COR-L47 (cell line): ENCODE measurements around the gene ARFGAP1.
A peak's percentile ranks its signal among the peaks of the same experiment; 100 is the strongest.

ENCODE experiments used
- DNase-seq: peaks from one replicate; lab custom pipeline; 2025; lab: John Stamatoyannopoulos, UW

The ARFGAP1 gene

DNA sequence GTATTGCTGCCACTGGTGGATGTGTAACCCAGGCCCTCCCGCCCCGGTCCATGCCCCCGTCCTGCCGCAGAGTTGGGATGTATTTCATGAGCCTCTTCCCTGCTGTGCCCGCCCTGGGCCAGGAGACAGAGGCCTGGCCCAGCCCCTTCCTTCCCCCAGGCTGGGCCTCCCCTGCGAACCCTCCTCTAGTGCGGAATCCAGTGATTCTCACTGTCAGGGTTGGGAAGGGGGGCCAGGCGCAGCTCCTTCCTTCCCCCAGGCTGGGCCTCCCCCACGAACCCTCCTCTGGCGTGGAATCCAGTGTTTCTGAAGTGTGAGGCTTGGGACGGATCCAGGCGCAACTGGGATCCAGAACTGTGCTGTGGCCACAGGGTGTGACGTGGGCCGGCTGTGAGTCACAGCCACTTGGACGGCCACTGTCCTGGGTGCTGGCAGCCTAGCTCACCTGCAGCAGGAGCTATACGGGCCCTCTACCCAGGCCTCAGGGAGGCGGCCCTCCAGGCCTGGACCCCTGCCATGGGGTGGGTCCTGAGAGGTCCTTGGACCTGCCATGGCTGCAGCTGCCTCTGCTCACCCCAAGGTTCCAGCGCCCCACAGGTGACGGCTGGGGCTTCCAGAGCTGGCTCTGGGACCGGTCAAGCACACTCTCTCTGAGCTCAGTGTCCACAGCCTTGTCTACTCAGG lies 48.7 kb downstream of the ARFGAP1 start:
- no peak for DNase-seq

DNA sequence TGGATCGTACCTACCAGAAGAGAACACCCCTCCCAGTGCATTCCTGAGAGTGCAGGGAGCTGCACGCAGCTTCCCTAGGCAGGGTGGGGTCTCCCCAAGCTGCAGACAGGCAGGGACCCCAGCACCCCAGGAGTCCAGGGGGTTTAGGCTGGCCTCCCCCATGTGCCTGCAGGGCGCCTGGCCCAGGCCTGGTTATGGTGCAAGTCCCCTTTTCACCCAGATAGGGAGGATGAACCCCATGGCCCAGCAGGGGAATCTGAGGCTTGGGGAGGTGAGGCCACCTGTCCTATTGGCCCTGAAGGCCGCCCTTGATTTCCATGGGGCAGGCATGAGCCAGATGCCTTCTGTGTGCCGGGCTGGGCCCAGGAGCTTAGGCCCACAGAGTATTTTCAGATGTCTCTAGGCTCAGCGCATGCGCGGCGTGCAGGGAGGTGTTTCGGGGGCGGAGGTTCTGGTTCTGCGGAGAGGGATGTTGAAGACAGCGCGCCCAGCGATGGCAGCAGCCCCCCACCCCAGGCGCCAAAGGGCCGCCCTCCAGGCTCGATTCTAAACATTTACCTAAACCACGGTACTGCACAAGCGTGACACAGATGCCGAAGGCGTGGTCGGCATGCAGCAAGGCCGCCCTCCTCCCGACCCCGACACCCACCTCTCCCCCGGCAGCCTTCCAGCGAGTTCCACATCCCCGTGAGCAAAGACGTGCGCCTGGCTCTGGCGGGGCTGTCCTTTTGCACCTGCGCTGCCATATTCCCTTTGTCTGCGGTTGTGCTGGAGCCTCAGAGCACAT lies 49.7 kb downstream of the ARFGAP1 start:
- DNase-seq: no peak

DNA sequence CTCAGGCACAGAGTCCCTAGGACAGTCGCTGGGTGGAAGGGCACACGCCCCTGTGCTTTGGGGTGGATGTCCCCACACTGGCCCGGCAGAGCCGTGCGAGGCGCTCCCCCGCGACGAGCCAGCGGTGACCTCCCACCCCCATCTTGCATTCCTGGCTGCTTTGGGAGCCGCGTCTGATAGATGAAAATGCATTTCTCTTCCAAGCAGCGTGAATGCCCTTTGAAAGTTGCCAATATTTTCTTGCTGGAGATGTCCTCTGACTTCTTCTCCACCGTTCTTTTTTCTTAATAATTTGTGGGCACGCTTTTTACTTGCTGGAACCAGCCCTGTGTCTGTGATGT lies 50.3 kb downstream of the ARFGAP1 start:
- no peak for DNase-seq

GRCh38 chr20:63323357-63323981 lies 50.9 kb downstream of the ARFGAP1 start:
- no peak for DNase-seq

GRCh38 chr20:63325021-63325471 lies 52.4 kb downstream of the ARFGAP1 start:
- no peak for DNase-seq

GRCh38 chr20:63325554-63326313 lies 53.1 kb downstream of the ARFGAP1 start:
- no peak for DNase-seq

DNA sequence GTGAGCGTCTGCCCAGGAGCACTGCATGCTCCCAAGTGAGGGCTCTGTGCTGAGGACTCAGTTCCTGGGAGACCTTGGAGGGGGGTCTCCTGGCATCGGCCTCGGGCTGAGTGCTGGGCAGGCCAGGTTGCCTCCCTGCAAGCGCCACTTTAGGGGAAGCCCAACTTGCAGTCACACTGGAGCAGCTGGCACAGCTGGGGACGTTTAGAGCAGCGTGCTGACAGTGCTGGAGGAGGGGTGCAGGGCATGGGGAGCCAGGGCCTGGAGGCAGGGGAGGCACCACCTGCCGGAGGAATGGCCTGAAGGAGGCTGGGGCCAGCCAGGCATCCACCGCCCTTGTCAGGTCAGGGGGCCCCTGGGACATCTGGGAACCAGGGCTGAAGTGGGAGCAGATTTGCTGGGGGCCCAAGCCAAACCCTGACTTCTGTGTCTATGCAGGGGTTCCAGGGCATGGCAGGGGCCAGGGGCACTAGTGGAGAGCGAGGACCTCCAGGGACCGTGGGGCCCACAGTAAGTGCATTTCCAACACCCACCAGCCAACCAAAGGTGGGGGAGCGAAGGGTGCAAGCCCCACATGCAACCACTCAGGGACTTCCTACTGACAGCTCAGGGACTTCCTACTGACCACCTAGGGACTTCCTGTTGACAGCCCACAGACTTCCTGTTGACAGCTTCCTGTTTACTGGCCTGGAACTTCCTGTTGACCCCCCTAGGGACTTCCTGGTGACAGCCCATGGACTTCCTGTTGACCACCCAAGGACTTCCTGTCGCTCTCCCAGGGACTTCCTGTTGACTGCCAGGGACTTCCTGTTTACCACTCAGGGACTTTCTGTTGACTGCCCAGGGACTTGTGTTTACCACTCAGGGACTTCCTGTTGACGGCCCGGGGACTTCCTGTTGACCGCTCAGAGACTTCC lies 54.0 kb downstream of the ARFGAP1 start:
- no peak for DNase-seq

GRCh38 chr20:63327231-63327745 lies 54.7 kb downstream of the ARFGAP1 start:
- DNase-seq: no peak

- no peak for DNase-seq
Observed at GRCh38 chr20:63328026-63328700, 55.5 kb downstream of the ARFGAP1 start.

- DNase-seq: no peak
Observed at GRCh38 chr20:63328718-63329275, 56.2 kb downstream of the ARFGAP1 start.

- DNase-seq: no peak
Observed at GRCh38 chr20:63329331-63330083, 56.9 kb downstream of the ARFGAP1 start.

DNA sequence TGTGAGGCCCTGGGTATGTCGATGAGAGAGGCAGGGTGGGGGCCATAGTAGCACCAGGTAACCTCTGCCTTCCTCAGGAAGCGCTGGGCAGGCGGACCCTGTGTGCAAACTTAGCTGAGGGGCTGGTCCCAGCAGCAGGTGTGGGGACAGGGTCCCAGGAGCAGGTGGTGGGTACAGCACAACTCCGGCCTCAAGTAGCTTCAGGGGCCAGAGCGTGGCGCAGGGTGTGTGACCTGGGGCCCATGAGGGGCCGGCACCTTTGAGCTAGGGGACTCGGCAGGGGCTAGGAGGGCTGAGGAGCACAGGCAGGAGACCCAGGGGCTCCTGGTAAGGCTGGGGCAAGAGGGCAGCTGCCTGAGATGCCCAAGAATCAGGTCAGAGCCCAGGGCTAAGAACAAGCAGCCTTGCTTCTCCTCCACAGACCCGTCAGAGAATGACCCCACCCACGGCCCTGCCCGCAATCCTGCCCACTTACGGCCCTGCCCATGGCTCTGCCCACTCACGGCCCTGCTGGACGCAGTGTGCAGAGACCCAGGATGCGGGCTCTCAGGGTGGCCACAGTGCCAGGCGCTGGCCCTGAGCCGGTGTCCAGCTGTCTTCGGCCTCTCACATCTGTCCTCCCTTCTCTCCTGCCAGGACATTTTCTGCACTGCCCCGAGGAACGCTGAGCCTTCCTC lies 57.6 kb downstream of the ARFGAP1 start:
- DNase-seq: no peak

DNA sequence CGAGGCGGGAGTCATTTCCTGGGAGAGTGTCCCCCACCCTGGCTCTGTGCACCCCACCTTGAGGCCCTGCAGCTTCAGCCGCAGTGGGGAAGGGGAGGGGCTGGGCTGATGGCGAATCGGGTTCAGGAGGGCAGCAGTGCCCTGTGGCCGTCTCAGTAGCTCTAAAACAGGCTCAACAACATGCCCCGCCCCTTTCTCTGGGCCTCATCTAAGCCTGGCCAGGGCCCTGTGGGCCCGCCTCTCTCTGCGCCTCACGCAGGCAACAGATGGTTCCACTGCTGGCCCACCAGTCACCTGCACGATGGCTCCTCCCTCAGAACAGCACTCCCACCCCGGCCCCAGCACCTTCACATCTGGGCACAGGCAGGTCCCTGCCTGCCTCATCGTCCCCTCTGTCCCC lies 58.3 kb downstream of the ARFGAP1 start:
- DNase-seq: no peak

GRCh38 chr20:63331741-63332400 lies 59.3 kb downstream of the ARFGAP1 start:
- DNase-seq: no peak

GRCh38 chr20:63332488-63333240 lies 60.1 kb downstream of the ARFGAP1 start:
- DNase-seq: no peak

DNA sequence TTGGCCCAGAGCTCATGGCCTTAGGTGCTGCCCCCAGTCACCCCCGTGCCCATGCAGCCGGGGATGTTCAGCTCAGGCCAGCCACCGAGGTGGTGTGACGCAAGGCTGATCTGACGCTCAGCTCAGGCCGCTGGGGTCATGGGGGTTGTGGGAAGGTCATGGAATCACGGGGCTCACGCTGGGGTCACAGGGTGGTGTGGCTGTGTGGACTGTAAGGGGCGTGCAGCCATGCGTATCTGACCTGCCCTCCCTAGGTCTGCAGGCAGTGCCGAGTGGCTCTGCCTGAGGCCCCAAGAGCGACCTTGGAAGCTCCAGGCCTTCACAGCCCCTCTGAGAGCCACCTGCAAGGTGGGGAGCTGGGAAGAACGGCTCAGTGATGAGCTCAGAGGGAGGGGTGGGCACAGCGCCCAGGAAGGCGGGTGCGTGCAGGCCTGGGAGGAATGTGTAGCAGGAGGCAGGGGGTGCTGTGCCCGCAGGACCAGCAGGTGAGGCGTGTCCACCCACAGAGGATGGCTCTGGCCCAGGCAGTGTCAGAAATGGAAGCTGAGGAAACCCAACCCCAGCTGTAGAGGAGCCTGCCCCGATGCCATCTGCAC lies 60.7 kb downstream of the ARFGAP1 start:
- peak; percentile 23 for DNase-seq

DNA sequence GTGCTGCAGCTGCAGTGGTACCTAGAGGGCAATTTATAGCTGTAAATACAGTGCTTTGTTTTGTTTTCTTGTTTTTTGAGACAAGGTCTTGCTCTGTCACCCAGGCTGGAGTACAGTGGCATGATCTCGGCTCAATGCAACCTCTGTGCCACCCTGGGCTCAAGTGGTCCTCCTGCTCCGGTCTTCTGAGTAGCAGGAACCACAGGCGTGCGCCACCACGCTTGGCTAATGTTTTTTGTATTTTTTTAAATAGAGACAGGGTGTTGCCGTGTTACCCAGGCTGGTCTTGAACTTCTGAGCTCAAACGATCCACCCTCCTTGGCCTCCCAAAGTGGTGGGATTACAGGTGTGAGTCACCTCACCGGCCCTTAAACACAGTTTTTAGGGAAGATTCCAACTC lies 61.7 kb downstream of the ARFGAP1 start:
- DNase-seq: no peak
